Activated T-cell treated with anti-CD3 and anti-CD28 coated beads for 1 hour (primary cell): ENCODE data around the gene PEX1.
"Not testable (repeated sequence)": the region's sequence is repeated elsewhere in the genome, so short reads cannot be mapped to it uniquely, and the experiment has no call there.

Experiments
- DNase-seq: peaks from one replicate; pipeline ENCODE4 v3.0.0-alpha.2; 2020; ENCODE audit warnings: low read depth

PEX1 gene

GRCh38 chr7:92504563-92504962 is 23.8 kb downstream of the PEX1 start:
- no peak for DNase-seq

- DNase-seq: no peak
Observed at GRCh38 chr7:92503767-92504166, 24.6 kb downstream of the PEX1 start.

- no peak for DNase-seq
Observed at GRCh38 chr7:92498557-92498956, 29.8 kb downstream of the PEX1 start.

- DNase-seq: no peak
Observed at GRCh38 chr7:92496876-92497275, 31.4 kb downstream of the PEX1 start.

GRCh38 chr7:92489634-92490033 is 38.7 kb downstream of the PEX1 start:
- DNase-seq: no peak

- DNase-seq: no peak
Observed at GRCh38 chr7:92487804-92488203, 40.5 kb downstream of the PEX1 start.

GRCh38 chr7:92485974-92486373 is 42.3 kb downstream of the PEX1 start:
- DNase-seq: no peak

GRCh38 chr7:92485267-92485892 is 42.9 kb downstream of the PEX1 start:
- no peak for DNase-seq

- not testable (repeated sequence) for DNase-seq
Observed at GRCh38 chr7:92484226-92484625, 44.1 kb downstream of the PEX1 start.

- not testable (repeated sequence) for DNase-seq
Observed at GRCh38 chr7:92483624-92484023, 44.7 kb downstream of the PEX1 start.

- not testable (repeated sequence) for DNase-seq
Observed at GRCh38 chr7:92479146-92479545, 49.2 kb downstream of the PEX1 start.

- no peak for DNase-seq
Observed at GRCh38 chr7:92478711-92479110, 49.6 kb downstream of the PEX1 start.

GRCh38 chr7:92478095-92478494 is 50.2 kb downstream of the PEX1 start:
- DNase-seq: no peak

- not testable (repeated sequence) for DNase-seq
Observed at GRCh38 chr7:92477681-92478080, 50.6 kb downstream of the PEX1 start, which contains the start of gene ERVW-1. TSS of gene ERVW-1 (minus strand) at chr7:92477946. CDS start at chr7:92470381, 7,565 bp downstream.

GRCh38 chr7:92475851-92476590 is 52.3 kb downstream of the PEX1 start:
- not testable (repeated sequence) for DNase-seq

- DNase-seq: not testable (repeated sequence)
Observed at GRCh38 chr7:92475261-92475770, 53.0 kb downstream of the PEX1 start.

GRCh38 chr7:92473989-92474388 is 54.3 kb downstream of the PEX1 start:
- not testable (repeated sequence) for DNase-seq

- DNase-seq: not testable (repeated sequence)
Observed at GRCh38 chr7:92468589-92468988, 59.7 kb downstream of the PEX1 start.

- DNase-seq: no peak
Observed at GRCh38 chr7:92466682-92467081, 61.6 kb downstream of the PEX1 start.

GRCh38 chr7:92464515-92464914 is 63.8 kb downstream of the PEX1 start:
- DNase-seq: no peak

- DNase-seq: no peak
Observed at GRCh38 chr7:92462560-92462959, 65.8 kb downstream of the PEX1 start.

GRCh38 chr7:92461027-92462003 is 67.0 kb downstream of the PEX1 start:
- peak; percentile 2 for DNase-seq
